OCI-LY3 (cell line): ENCODE measurements around the gene TLE6.
A peak's percentile ranks its signal among the peaks of the same experiment; 100 is the strongest.
"Not testable (repeated sequence)": the region's sequence is repeated elsewhere in the genome, so short reads cannot be mapped to it uniquely, and the experiment has no call there.

Source experiments
- H2AFZ ChIP-seq: fragments of 200-600, 300-600 bp; shearing (Covaris generic); 2 replicates; pipeline ENCODE4 v1.6.0; 2014; ENCODE audit warnings: antibody characterized with exemption, low read depth, low read length
- H3K27ac ChIP-seq: fragments of 200-600, 300-600 bp; sonication (generic); 2 replicates; pipeline ENCODE4 v1.5.1; 2014; ENCODE audit warnings: mild to moderate bottlenecking, low read length, moderate library complexity, mixed read lengths
- H3K27me3 ChIP-seq: fragments of 200-600, 300-600 bp; sonication (generic); 2 replicates; pipeline ENCODE4 v1.6.1; 2014; ENCODE audit warnings: low read depth, low read length, mixed read lengths
- H3K36me3 ChIP-seq: fragments of 200-600, 300-600 bp; sonication (generic); replicated peaks from 2 replicates; pipeline ENCODE3; 2014; ENCODE audit warnings: low read depth, low read length, mixed read lengths
- H3K4me1 ChIP-seq: fragments of 300-600, 200-600 bp; sonication (generic); 2 replicates; pipeline ENCODE4 v1.6.1; 2014; ENCODE audit warnings: low read length, mixed read lengths
- H3K4me2 ChIP-seq: fragments of 200-600, 300-600 bp; sonication (generic); 2 replicates; pipeline ENCODE4 v1.6.1; 2014; ENCODE audit warnings: low read length, mixed read lengths
- H3K4me3 ChIP-seq: fragments of 300-600, 200-600 bp; sonication (generic); 2 replicates; pipeline ENCODE4 v1.5.1; 2014; ENCODE audit warnings: antibody characterized with exemption, mild to moderate bottlenecking, low read length, moderate library complexity
- H3K79me2 ChIP-seq: fragments of 300-600, 200-600 bp; shearing (Covaris generic); 2 replicates; pipeline ENCODE4 v1.6.1; 2014; ENCODE audit warnings: mild to moderate bottlenecking, low read length, mixed read lengths
- H3K9ac ChIP-seq: fragments of 300-600, 200-600 bp; shearing (Covaris generic); 2 replicates; pipeline ENCODE4 v1.6.0; 2014; ENCODE audit warnings: mild to moderate bottlenecking, low read length, moderate library complexity
- H3K9me3 ChIP-seq: fragments of 200-600, 300-600 bp; shearing (Covaris generic); 2 replicates; pipeline ENCODE4 v1.6.1; 2014; ENCODE audit warnings: low read length, mixed read lengths; ENCODE audit not compliant: insufficient read depth
- H4K20me1 ChIP-seq: fragments of 200-600, 300-600 bp; sonication (generic); 2 replicates; pipeline ENCODE4 v1.6.1; 2016; ENCODE audit warnings: low read length, mixed read lengths; ENCODE audit not compliant: insufficient read depth
- EZH2phosphoT487 ChIP-seq: fragments of 200-600 bp; shearing (Covaris generic); IDR thresholded peaks from 2 replicates; pipeline ENCODE4 v1.6.1; 2018; ENCODE audit warnings: antibody characterized with exemption, mixed run types, low read depth
- TF ChIP-seq, protein P1 (sequence below): fragments of 200-600, 300-600 bp; sonication (generic); IDR thresholded peaks from 2 replicates; pipeline ENCODE4 v1.5.1; 2014; ENCODE audit warnings: antibody characterized with exemption, low read length, low read depth

Gene TLE6

DNA sequence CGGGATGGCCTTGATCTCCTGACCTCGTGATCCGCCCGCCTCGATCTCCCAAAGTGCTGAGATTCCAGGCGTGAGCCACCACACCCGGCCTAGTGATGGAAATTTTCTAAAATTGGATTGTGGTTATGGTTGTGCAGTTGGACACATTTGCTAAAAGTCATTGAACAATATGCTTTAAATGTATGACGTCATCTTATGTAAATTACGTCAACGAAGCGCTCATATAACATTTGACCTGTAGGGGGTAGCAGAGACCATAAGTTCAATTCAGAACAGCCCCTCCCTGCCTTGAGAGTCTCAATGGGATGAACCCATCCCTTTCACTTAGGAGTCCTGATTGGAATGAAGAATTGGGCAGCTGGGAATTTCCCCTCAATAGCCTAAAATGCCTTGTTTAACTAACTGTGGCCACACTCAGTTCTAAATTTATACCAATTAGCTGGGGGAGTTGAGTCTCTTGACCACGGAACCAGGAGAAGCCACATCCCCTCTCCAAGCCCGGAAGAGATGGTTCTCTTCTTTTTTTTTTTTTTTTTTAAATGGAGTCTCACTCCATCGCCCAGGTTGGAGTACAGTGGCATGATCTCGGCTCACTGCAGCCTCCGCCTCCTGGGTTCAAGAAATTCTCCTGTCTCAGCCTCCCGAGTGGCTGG lies 15.2 kb upstream of the TLE6 start:
- H3K4me1 ChIP-seq = no peaks in the 10 kb centered on the region
- H3K4me2 ChIP-seq = 0 out of 2 replicates have a peak overlapping the region, but pooled peaks have one; percentile 1
- H4K20me1 ChIP-seq = no peaks in the 10 kb centered on the region
- TF ChIP-seq, protein P1, sequence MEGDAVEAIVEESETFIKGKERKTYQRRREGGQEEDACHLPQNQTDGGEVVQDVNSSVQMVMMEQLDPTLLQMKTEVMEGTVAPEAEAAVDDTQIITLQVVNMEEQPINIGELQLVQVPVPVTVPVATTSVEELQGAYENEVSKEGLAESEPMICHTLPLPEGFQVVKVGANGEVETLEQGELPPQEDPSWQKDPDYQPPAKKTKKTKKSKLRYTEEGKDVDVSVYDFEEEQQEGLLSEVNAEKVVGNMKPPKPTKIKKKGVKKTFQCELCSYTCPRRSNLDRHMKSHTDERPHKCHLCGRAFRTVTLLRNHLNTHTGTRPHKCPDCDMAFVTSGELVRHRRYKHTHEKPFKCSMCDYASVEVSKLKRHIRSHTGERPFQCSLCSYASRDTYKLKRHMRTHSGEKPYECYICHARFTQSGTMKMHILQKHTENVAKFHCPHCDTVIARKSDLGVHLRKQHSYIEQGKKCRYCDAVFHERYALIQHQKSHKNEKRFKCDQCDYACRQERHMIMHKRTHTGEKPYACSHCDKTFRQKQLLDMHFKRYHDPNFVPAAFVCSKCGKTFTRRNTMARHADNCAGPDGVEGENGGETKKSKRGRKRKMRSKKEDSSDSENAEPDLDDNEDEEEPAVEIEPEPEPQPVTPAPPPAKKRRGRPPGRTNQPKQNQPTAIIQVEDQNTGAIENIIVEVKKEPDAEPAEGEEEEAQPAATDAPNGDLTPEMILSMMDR = peak; percentile 97
- TF ChIP-seq EZH2phosphoT487 = no peak
- H3K27me3 ChIP-seq = no peaks in the 10 kb centered on the region
- no peak overlapping the region for H3K9ac ChIP-seq
- H3K27ac ChIP-seq = no peak overlapping the region
- no peak overlapping the region for H2AFZ ChIP-seq
- no peaks in the 10 kb centered on the region for H3K9me3 ChIP-seq
- H3K4me3 ChIP-seq = no peak overlapping the region
- H3K79me2 ChIP-seq = no peaks in the 10 kb centered on the region
- H3K36me3 ChIP-seq = no peaks in the 10 kb centered on the region

DNA sequence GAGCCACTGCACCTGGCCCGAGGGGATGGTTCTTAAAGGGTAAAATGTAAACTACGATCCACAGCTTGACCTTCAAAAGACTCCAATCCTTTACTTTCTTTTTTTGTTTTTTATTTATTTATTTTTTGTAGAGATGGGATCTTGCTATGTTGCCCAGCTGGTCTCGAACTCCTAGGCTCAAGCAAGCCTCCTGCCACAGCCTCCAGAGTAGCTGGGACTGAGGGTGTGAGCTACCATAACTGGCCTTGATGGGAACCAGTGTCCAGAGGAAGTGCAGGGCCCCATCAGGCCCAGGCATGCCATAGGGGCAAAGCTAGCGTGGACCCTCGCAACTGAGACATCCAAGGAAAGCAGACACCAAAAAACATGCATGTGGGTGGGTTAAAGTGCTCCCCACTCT lies 14.2 kb upstream of the TLE6 start:
- H3K27me3 ChIP-seq = no peaks in the 10 kb centered on the region
- H3K27ac ChIP-seq = no peak overlapping the region
- no peak overlapping the region for H3K4me3 ChIP-seq
- H3K4me2 ChIP-seq = no peak overlapping the region
- no peak overlapping the region for H2AFZ ChIP-seq
- H3K4me1 ChIP-seq = no peaks in the 10 kb centered on the region
- no peaks in the 10 kb centered on the region for H3K36me3 ChIP-seq
- H4K20me1 ChIP-seq = no peaks in the 10 kb centered on the region
- no peak for TF ChIP-seq EZH2phosphoT487
- TF ChIP-seq, protein P1 = no peak
- H3K79me2 ChIP-seq = no peaks in the 10 kb centered on the region
- no peaks in the 10 kb centered on the region for H3K9me3 ChIP-seq
- no peak overlapping the region for H3K9ac ChIP-seq

DNA sequence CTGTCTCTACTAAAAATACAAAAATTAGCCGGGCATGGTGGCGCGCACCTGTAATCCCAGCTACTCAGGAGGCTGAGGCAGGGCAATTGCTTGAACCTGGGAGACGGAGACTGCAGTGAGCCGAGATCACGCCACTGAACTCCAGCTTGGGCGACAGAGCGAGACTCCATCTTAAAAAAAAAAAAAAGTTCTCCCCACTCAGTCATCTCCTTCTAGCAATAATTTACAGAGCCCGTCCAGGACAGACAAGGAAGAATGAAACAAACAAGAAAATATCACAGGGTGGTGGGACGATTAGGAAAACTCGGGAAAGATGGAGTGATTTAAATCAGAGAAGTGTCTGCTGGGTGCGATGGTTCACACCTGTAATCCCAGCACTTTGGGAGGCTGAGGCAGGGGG lies 13.7 kb upstream of the TLE6 start:
- H3K27me3 ChIP-seq, H2AFZ ChIP-seq, H3K36me3 ChIP-seq, H3K4me2 ChIP-seq, H4K20me1 ChIP-seq, H3K9me3 ChIP-seq, H3K4me1 ChIP-seq, H3K9ac ChIP-seq, H3K79me2 ChIP-seq, H3K27ac ChIP-seq, H3K4me3 ChIP-seq: not testable (repeated sequence)

DNA sequence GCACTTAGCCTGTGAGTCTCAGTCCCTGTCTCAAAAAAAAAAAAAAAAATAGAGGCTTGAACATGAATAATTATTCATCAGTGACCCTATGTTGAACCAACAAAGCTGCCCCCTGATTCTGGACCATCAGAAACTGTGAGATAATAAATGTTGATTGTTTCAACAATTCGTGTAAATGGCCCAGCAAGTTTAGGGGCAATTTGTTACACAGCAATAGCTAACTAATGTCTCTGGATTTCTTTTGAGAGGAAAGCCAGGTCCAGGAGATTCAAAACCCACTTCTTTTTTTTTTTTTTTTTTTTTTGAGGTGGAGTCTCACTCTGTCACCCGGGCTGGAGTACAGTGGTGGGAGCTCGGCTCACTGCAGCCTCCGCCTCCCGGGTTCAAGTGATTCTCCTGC lies 12.5 kb upstream of the TLE6 start:
- Histone ChIP-seq H3K4me3 (no peak overlapping the region), H3K36me3 (no peaks in the 10 kb centered on the region), H3K9ac (no peak overlapping the region), H3K4me2 (no peak overlapping the region), H3K27me3 (no peaks in the 10 kb centered on the region), H3K9me3 (no peaks in the 10 kb centered on the region), H3K4me1 (no peaks in the 10 kb centered on the region), H3K79me2 (no peaks in the 10 kb centered on the region), H4K20me1 (no peaks in the 10 kb centered on the region), H2AFZ (no peak overlapping the region), H3K27ac (no peak overlapping the region)
- TF ChIP-seq, protein P1 = no peak
- TF ChIP-seq EZH2phosphoT487 = no peak
